Measurements from ENCODE around the gene GLI3.

GRCh38 chr7:42033480-42033879 is 203.5 kb downstream of the GLI3 start:
- no peak for TF ChIP-seq CTCF (IDR thresholded peaks at IDR 0.05)
- no peak for TF ChIP-seq EZH2 (IDR thresholded peaks at IDR 0.05)

Data from neural progenitor cell (in vitro differentiated cells).